HCT116 (cell line): ENCODE results near the gene CLTC.

Experiments
- EGR1 ChIP-seq: IDR thresholded peaks from 2 replicates; pipeline ENCODE4 v1.6.1; 2012; ENCODE audit warnings: low read depth
- EZH2 ChIP-seq: fragments of 200-600 bp; sonication (generic); IDR thresholded peaks from 2 replicates; pipeline ENCODE4 v1.6.1; 2017; ENCODE audit warnings: antibody characterized with exemption, mixed run types
- EZH2phosphoT487 ChIP-seq: fragments of 200-600 bp; IDR thresholded peaks from 2 replicates; pipeline ENCODE4 v1.6.1; 2018; ENCODE audit warnings: antibody characterized with exemption, borderline replicate concordance
- FOSL1 ChIP-seq: IDR thresholded peaks from 2 replicates; pipeline ENCODE4 v1.6.1; 2012; ENCODE audit warnings: low read depth
- POLR2A ChIP-seq: IDR thresholded peaks from 2 replicates; pipeline ENCODE4 v1.7.0; 2011; ENCODE audit warnings: borderline replicate concordance; ENCODE audit not compliant: insufficient read depth, insufficient read length; ENCODE audit errors: extremely low read depth
- POLR2AphosphoS5 ChIP-seq: IDR thresholded peaks from 2 replicates; pipeline ENCODE4 v1.6.1; 2011; ENCODE audit warnings: mild to moderate bottlenecking, low read depth, low read length, moderate library complexity
- SIN3A ChIP-seq: IDR thresholded peaks from 2 replicates; pipeline ENCODE4 v1.6.1; 2012; ENCODE audit warnings: low read depth
- ZFX ChIP-seq: fragments of 450-650 bp; IDR thresholded peaks from 2 replicates; pipeline ENCODE4 v1.6.1; 2017
- TF ChIP-seq, protein P1 (sequence below), 3 experiments: fragments of 200-600 bp in 1 of 3; sonication (generic) in 1 of 3; IDR thresholded peaks in 2 of 3; conservative IDR thresholded peaks in 1 of 3; 2 replicates each; pipeline ENCODE4 v1.5.1; 2012 to 2017; ENCODE audit warnings: low read depth in 2 of 3, low read length in 2 of 3, antibody characterized with exemption in 1 of 3, borderline replicate concordance in 1 of 3, control low read depth in 1 of 3, mild to moderate bottlenecking in 1 of 3, mixed read lengths in 1 of 3, mixed run types in 1 of 3, moderate library complexity in 1 of 3; ENCODE audit not compliant: insufficient read depth in 1 of 3
- TF ChIP-seq, protein P2 (sequence below): IDR thresholded peaks from 2 replicates; pipeline ENCODE4 v1.6.1; 2011; ENCODE audit warnings: mild to moderate bottlenecking, low read length, moderate library complexity; ENCODE audit not compliant: insufficient replicate concordance; ENCODE audit errors: extremely low read depth

DNA sequence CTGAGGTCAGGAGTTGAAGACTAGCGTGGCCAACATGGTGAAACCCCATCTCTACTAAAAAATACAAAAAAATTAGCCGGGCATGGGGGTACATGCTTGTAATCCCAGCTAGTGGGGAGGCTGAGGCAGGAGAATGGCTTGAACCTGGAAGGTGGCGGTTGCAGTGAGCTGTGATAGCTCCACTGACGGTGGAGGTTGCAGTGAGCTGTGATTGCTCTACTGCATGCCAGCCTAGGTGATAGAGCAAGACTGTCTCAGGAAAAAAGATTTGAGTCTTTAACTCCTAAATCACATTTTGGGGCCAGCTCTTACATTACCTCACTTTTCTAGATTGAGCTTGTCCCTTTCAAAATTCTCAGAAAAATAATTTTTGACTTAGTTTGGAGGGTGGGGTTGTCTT is 102.9 kb downstream of the CLTC start:
- TF ChIP-seq, protein P1, sequence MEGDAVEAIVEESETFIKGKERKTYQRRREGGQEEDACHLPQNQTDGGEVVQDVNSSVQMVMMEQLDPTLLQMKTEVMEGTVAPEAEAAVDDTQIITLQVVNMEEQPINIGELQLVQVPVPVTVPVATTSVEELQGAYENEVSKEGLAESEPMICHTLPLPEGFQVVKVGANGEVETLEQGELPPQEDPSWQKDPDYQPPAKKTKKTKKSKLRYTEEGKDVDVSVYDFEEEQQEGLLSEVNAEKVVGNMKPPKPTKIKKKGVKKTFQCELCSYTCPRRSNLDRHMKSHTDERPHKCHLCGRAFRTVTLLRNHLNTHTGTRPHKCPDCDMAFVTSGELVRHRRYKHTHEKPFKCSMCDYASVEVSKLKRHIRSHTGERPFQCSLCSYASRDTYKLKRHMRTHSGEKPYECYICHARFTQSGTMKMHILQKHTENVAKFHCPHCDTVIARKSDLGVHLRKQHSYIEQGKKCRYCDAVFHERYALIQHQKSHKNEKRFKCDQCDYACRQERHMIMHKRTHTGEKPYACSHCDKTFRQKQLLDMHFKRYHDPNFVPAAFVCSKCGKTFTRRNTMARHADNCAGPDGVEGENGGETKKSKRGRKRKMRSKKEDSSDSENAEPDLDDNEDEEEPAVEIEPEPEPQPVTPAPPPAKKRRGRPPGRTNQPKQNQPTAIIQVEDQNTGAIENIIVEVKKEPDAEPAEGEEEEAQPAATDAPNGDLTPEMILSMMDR (IDR thresholded peaks at IDR 0.05 in 2 of 3, conservative IDR thresholded peaks at IDR 0.05 in 1 of 3; ENCODE audit: borderline replicate concordance in 1 of 3, insufficient read depth in 1 of 3, low read depth in 2 of 3, low read length in 2 of 3): no peak
- TF ChIP-seq, protein P2, sequence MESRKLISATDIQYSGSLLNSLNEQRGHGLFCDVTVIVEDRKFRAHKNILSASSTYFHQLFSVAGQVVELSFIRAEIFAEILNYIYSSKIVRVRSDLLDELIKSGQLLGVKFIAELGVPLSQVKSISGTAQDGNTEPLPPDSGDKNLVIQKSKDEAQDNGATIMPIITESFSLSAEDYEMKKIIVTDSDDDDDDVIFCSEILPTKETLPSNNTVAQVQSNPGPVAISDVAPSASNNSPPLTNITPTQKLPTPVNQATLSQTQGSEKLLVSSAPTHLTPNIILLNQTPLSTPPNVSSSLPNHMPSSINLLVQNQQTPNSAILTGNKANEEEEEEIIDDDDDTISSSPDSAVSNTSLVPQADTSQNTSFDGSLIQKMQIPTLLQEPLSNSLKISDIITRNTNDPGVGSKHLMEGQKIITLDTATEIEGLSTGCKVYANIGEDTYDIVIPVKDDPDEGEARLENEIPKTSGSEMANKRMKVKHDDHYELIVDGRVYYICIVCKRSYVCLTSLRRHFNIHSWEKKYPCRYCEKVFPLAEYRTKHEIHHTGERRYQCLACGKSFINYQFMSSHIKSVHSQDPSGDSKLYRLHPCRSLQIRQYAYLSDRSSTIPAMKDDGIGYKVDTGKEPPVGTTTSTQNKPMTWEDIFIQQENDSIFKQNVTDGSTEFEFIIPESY: no peak
- TF ChIP-seq EGR1 (no peak), POLR2AphosphoS5 (no peak), EZH2 (no peak), FOSL1 (no peak), SIN3A (no peak), POLR2A (no peak), EZH2phosphoT487 (no peak), ZFX (no peak)
